Choroid plexus epithelial cell (primary cell): ENCODE measurements around the gene NR3C1.

ENCODE experiments used
- DNase-seq: peaks from one replicate; pipeline ENCODE4 v3.0.0-alpha.2; 2010; ENCODE audit warnings: low read depth
- H3K4me3 ChIP-seq: 2 replicates; pipeline ENCODE4 v1.5.1; 2011; ENCODE audit warnings: low read depth, mild to moderate bottlenecking, control low read depth, low read length, moderate library complexity
- TF ChIP-seq, protein P1 (sequence below): conservative IDR thresholded peaks from 2 replicates; pipeline ENCODE4 v1.5.1; 2011; ENCODE audit warnings: low read depth, mild to moderate bottlenecking, control low read depth, inconsistent platforms, low read length, moderate library complexity

Gene NR3C1

DNA sequence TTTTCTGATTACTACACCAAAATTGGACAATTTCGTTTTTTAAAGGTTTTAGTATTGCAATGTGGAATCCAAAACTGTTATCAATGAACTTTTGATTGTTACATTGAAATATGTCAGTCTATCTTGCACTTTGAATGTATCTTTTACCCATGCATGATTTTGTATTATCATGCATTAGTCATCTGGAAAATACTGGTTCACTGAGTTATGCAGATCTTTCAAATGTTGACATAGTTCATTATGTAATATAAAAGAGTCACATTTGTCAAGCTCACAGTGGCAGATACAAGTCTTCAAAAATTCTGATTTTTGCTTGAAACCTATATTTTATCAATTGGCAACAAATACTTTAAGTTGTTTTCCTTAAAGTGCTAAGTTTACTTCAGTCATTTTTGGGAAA, 85.2 kb downstream of the NR3C1 start:
- H3K4me3 ChIP-seq, result no peak overlapping the region
- TF ChIP-seq, protein P1, sequence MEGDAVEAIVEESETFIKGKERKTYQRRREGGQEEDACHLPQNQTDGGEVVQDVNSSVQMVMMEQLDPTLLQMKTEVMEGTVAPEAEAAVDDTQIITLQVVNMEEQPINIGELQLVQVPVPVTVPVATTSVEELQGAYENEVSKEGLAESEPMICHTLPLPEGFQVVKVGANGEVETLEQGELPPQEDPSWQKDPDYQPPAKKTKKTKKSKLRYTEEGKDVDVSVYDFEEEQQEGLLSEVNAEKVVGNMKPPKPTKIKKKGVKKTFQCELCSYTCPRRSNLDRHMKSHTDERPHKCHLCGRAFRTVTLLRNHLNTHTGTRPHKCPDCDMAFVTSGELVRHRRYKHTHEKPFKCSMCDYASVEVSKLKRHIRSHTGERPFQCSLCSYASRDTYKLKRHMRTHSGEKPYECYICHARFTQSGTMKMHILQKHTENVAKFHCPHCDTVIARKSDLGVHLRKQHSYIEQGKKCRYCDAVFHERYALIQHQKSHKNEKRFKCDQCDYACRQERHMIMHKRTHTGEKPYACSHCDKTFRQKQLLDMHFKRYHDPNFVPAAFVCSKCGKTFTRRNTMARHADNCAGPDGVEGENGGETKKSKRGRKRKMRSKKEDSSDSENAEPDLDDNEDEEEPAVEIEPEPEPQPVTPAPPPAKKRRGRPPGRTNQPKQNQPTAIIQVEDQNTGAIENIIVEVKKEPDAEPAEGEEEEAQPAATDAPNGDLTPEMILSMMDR, result no peak
- DNase-seq, result no peak

DNA sequence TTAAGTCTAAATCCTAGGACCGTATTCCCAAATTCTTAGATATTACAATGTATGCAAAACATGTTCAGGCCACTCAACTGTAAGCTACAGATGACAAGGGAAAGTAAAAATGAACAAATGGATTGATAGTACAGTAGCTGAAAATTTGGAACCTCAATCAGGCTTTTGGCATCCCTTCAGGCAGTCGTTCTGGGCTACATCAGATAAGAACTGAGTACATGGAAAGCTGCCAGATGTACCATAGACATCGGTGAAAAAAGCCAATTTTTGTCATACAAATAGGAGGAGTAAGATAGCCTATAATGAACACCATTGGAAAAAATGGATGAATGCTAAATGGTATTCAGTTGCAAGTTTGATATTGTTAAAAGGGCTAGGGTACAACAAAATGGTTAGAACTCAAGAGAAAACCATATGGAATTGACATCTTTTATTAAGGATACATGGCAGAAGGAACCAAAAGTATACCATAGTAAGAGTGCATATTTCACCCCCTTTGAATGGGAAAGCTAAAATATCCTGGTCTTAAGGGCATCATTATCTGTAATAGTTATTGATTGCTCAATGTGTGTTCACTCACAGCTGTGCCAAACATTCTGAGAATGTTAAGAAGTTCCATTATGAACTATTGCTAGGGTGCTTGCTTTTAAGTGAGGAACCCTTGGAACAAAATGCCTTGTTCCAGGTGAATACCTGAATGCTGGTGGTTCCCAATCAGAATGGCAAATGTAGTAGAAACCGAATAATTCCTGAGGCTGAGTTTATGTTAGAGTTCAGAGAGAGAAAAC, 86.4 kb downstream of the NR3C1 start:
- TF ChIP-seq, protein P1, result no peak
- no peak overlapping the region for H3K4me3 ChIP-seq
- DNase-seq, result peak; percentile 45

DNA sequence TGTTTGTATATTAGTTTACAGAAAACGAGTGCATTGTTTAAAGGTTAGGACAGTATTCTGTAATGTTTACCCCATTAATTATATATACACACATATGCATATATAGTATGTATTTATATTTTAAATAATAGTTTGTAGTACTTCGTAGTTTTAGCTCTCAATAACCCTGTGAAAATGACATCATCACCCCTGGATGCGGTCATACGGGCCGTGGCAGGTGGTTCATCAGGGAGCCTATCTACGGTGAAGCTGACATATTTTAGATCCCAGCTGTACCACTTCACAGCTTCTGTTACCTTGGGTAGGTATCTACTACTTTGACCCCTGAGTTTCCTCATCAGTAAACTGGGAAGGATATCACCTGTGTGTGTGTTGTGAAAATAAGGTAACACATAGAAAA, 87.1 kb downstream of the NR3C1 start:
- TF ChIP-seq, protein P1, result no peak
- H3K4me3 ChIP-seq, result no peak overlapping the region
- DNase-seq, result no peak

DNA sequence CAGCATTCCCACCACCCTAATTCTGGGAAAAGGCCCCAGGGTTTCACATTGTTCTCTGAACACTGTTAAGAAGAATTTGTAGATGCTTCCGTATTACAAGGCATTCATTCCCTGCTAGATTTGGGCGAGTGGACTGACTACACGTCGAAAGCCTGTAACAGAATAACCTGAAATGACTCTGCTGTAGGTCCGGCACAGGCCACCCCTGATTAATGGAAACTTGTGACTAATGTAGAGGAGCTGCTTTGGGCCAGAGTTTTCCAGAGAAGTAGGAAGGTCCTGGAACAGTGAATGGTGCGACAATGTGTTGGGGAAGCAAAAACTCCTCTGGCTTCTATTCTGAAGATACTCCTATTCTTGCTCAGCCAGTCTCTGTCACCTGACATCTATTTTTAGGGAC, 87.6 kb downstream of the NR3C1 start:
- DNase-seq, result no peak
- no peak overlapping the region for H3K4me3 ChIP-seq
- TF ChIP-seq, protein P1, result no peak

DNA sequence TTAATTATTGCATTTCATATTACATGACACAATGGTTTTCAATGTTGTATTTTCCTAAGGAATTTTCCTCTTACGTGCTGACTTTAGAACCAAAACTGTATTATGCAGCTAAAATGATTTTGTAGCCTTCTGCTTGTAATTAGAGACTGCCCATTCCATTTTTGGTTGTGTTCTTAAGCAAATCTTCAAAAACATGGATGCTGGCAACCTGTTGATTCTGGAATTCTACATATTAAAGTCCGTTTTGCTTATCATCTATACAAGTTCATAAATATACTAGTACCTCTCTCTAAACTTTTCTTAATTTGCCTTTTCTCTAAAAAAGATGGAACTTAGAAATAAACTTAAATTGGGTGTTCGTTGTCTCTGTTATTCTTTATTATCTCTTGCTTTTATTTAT, 88.3 kb downstream of the NR3C1 start:
- no peak for DNase-seq
- TF ChIP-seq, protein P1, result no peak
- no peak overlapping the region for H3K4me3 ChIP-seq

DNA sequence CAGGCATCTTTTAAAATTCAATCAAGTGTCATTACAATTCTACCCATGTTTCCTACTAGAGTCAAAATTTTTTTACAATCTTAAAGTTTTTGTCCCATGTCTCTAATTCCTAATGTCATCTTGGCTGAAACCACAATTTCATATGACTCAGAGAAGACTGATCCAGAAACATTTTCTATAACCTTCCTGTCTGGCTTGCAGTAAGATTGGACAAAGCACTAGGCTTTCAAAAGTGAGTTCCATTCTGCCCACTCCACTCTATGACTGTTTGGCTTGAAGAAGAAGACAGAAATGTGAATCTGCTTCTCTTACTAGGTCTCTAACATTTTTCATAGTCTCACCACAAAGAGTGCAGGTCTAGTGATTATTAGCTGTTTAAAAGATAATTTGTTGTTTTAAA, 88.8 kb downstream of the NR3C1 start:
- TF ChIP-seq, protein P1, result no peak
- no peak overlapping the region for H3K4me3 ChIP-seq
- DNase-seq, result peak; percentile 72

DNA sequence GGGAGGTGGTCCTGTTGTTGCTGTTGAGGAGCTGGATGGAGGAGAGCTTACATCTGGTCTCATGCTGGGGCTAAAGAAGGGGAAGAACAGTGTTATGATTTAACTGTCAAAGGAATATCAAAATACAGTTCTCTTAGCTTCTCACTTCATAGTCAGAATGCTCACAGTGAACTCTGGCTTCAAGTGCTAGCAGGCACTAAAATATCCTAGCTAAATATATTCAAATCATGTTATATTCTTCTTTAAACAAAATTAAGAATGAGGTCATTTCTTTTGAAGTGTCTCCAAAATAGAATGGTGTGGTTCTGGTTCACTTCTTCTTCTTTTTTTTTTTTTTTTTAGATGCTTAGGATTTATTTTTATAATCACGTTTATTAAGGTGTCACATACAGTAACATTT, 89.4 kb downstream of the NR3C1 start:
- TF ChIP-seq, protein P1, result no peak
- no peak for DNase-seq

More for the DNA sequence above, 89.4 kb downstream of the NR3C1 start:
- no peak overlapping the region for H3K4me3 ChIP-seq
